IMR-90 (cell line): ENCODE results near the gene CD70. TPM values are rescaled to one million over a fixed set of nuclear protein-coding genes. Genes with fewer than 3 reads are reported as not detected.

Experiments
- ATAC-seq: fragments of 200-7000 bp; cut with Tn5 transposase; 2 replicates; pipeline ENCODE4 v1.9.1; 2020; ENCODE audit warnings: low read depth, mild to moderate bottlenecking, moderate library complexity
- BruUV-seq: library from RNA; stranded (reverse); fragments of 400-500 nt; replicated peaks from 2 replicates; lab custom pipeline; 2021; lab: Mats Ljungman, UMichigan
- CTCF ChIA-PET: fragments of 300-600 bp; formaldehyde crosslinking; extraction: SDS; loops from one replicate; lab custom pipeline; 2021; ENCODE audit warnings: antibody characterized with exemption; lab: Yijun Ruan, JAX
- POLR2A ChIA-PET: fragments of 300-600 bp; sonication (Branson Sonifier 250); formaldehyde crosslinking; loops from one replicate; lab custom pipeline; 2022; ENCODE audit warnings: antibody characterized with exemption; ENCODE audit not compliant: unreplicated experiment; lab: Charles Lee
- DNase-seq: peaks from one replicate; pipeline ENCODE4 v3.0.0; 2013
- H2AFZ ChIP-seq: replicated peaks from 2 replicates; pipeline ENCODE3; 2013; ENCODE audit warnings: low read length, mild to moderate bottlenecking; ENCODE audit not compliant: poor library complexity
- H2AK5ac ChIP-seq: 2 replicates; pipeline ENCODE4 v1.6.1; 2013; ENCODE audit warnings: low read depth, low read length, inconsistent platforms
- H2AK9ac ChIP-seq: replicated peaks from 2 replicates; pipeline ENCODE3; 2013; ENCODE audit warnings: mild to moderate bottlenecking, low read depth, low read length, moderate library complexity; ENCODE audit not compliant: poor library complexity
- H2BK120ac ChIP-seq: 2 replicates; pipeline ENCODE4 v1.6.1; 2013; ENCODE audit warnings: low read depth, low read length, inconsistent platforms
- H2BK15ac ChIP-seq: 3 replicates; pipeline ENCODE4 v1.6.1; 2013; ENCODE audit warnings: low read depth, low read length, inconsistent platforms
- H2BK20ac ChIP-seq: 2 replicates; pipeline ENCODE4 v1.6.1; 2013; ENCODE audit warnings: low read depth, mild to moderate bottlenecking, inconsistent platforms, low read length, moderate library complexity
- H2BK5ac ChIP-seq: 2 replicates; pipeline ENCODE4 v1.6.1; 2013; ENCODE audit warnings: mild to moderate bottlenecking, low read depth, low read length, inconsistent platforms; ENCODE audit not compliant: poor library complexity, severe bottlenecking
- H3K14ac ChIP-seq: replicated peaks from 2 replicates; pipeline ENCODE4 v1.6.1; 2013; ENCODE audit warnings: low read depth, low read length, inconsistent platforms
- H3K18ac ChIP-seq: 2 replicates; pipeline ENCODE4 v1.6.1; 2013; ENCODE audit warnings: low read depth, low read length, control low read depth
- H3K23ac ChIP-seq: 2 replicates; pipeline ENCODE4 v1.6.1; 2013; ENCODE audit warnings: low read depth, low read length, inconsistent platforms
- H3K27ac ChIP-seq: 2 replicates; pipeline ENCODE4 v1.5.1; 2013; ENCODE audit warnings: mild to moderate bottlenecking, control low read depth, low read length; ENCODE audit not compliant: insufficient read depth
- H3K27me3 ChIP-seq: 2 replicates; pipeline ENCODE4 v1.6.1; 2013; ENCODE audit warnings: low read length; ENCODE audit not compliant: control insufficient read depth, insufficient read depth
- H3K36me3 ChIP-seq: 2 replicates; pipeline ENCODE4 v1.6.1; 2013; ENCODE audit warnings: low read length, mixed read lengths; ENCODE audit not compliant: control insufficient read depth, insufficient read depth
- H3K4ac ChIP-seq: 2 replicates; pipeline ENCODE4 v1.6.1; 2013; ENCODE audit warnings: low read depth, low read length, inconsistent platforms
- H3K4me1 ChIP-seq: 2 replicates; pipeline ENCODE4 v1.6.1; 2013; ENCODE audit warnings: low read length, mixed read lengths; ENCODE audit not compliant: control insufficient read depth, insufficient read depth
- H3K4me2 ChIP-seq: 2 replicates; pipeline ENCODE4 v1.6.1; 2013; ENCODE audit warnings: low read depth, mild to moderate bottlenecking, control low read depth, low read length, moderate library complexity
- H3K4me3 ChIP-seq: 2 replicates; pipeline ENCODE4 v1.5.1; 2013; ENCODE audit warnings: low read depth, mild to moderate bottlenecking, control low read depth, low read length, moderate library complexity; ENCODE audit not compliant: insufficient read depth
- H3K56ac ChIP-seq: 2 replicates; pipeline ENCODE4 v1.6.1; 2013; ENCODE audit warnings: low read length, inconsistent platforms; ENCODE audit not compliant: insufficient read depth; ENCODE audit errors: extremely low read depth
- H3K79me1 ChIP-seq, 2 experiments: 2 replicates each; pipeline ENCODE4 v1.6.1; 2013; ENCODE audit warnings: low read length in 2 of 2, inconsistent platforms in 1 of 2, low read depth in 1 of 2
- H3K9ac ChIP-seq: 2 replicates; pipeline ENCODE4 v1.6.1; 2013; ENCODE audit warnings: low read depth, low read length, control low read depth
- H3K9me1 ChIP-seq: 2 replicates; pipeline ENCODE4 v1.6.1; 2013; ENCODE audit warnings: low read length, inconsistent platforms; ENCODE audit not compliant: insufficient read depth
- H3K9me3 ChIP-seq: 2 replicates; pipeline ENCODE4 v1.6.1; 2013; ENCODE audit warnings: low read length; ENCODE audit not compliant: control insufficient read depth, insufficient read depth
- H4K20me1 ChIP-seq: 2 replicates; pipeline ENCODE4 v1.6.1; 2013; ENCODE audit warnings: low read length, inconsistent platforms; ENCODE audit not compliant: insufficient read depth
- H4K5ac ChIP-seq: 2 replicates; pipeline ENCODE4 v1.6.1; 2013; ENCODE audit warnings: mild to moderate bottlenecking, low read depth, low read length, control low read depth
- H4K8ac ChIP-seq, 2 experiments: 2 replicates each; pipeline ENCODE4 v1.6.1; 2013; ENCODE audit warnings: low read depth in 2 of 2, low read length in 2 of 2, control low read depth in 1 of 2, inconsistent platforms in 1 of 2
- H4K91ac ChIP-seq: 2 replicates; pipeline ENCODE4 v1.6.1; 2013; ENCODE audit warnings: low read depth, low read length, inconsistent platforms; ENCODE audit not compliant: insufficient read depth
- CEBPB ChIP-seq: IDR thresholded peaks from 2 replicates; pipeline ENCODE4 v1.6.1; 2012; ENCODE audit warnings: low read depth, low read length, improper control_type of control experiment
- CHD1 ChIP-seq: IDR thresholded peaks from 2 replicates; pipeline ENCODE4 v1.6.1; 2012; ENCODE audit warnings: low read depth, low read length, improper control_type of control experiment
- MAFK ChIP-seq: IDR thresholded peaks from 2 replicates; pipeline ENCODE4 v1.6.1; 2012; ENCODE audit warnings: low read depth, low read length, improper control_type of control experiment
- NFE2L2 ChIP-seq: fragments of 150-350 bp; IDR thresholded peaks from 2 replicates; pipeline ENCODE4 v1.6.1; 2016; ENCODE audit warnings: low read depth, mild to moderate bottlenecking, low read length
- WGBS, 2 experiments: methylation state at CpG; one replicate each; pipeline versions ENCODE4 v1.1.5 to v1.1.7; 2013; ENCODE audit warnings: missing lambda C conversion rate in 2 of 2; ENCODE audit not compliant: insufficient read length in 1 of 2; ENCODE audit errors: extremely low coverage in 2 of 2; 5-methylcytosine and 5-hydroxymethylcytosine counted together
- dilution Hi-C: fragments of 300-500 bp; cut with HindIII; formaldehyde crosslinking; loops from one replicate; pipeline ENCODE4 v1.14.3; 2018; ENCODE audit warnings: low sequenced_read_pairs; ENCODE audit not compliant: unreplicated experiment
- in situ Hi-C: fragments of 300-500 bp; cut with MboI; formaldehyde crosslinking; loops from 3 replicates; pipeline ENCODE4 v1.14.3; 2019; ENCODE audit warnings: low sequenced_read_pairs, inconsistent platforms, mixed read lengths
- intact Hi-C: fragments of 100-400 bp; cut with micrococcal nuclease; formaldehyde crosslinking; loops from 2 replicates; pipeline ENCODE4 v1.10.0; 2022
- polyA plus RNA-seq, 3 experiments: library from polyadenylated mRNA; depleted of rRNA; stranded (reverse); fragments of >200 nt; gene quantifications; 2 replicates each; pipeline ENCODE4 v1.2.3, GENCODE V29; 2012; ENCODE audit warnings: low replicate concordance in 1 of 3
- total RNA-seq: library from RNA; depleted of rRNA; stranded (reverse); fragments of >200 nt; gene quantifications from 2 replicates; pipeline ENCODE4 v1.2.3, GENCODE V29; 2012
- TF ChIP-seq, protein P1 (sequence below): fragments of 150-350 bp; IDR thresholded peaks from 2 replicates; pipeline ENCODE4 v1.6.1; 2016; ENCODE audit warnings: low read depth, mild to moderate bottlenecking, low read length, moderate library complexity, borderline replicate concordance
- TF ChIP-seq, protein P2 (sequence below): conservative IDR thresholded peaks from 2 replicates; pipeline ENCODE4 v1.5.1; 2012; ENCODE audit warnings: mild to moderate bottlenecking, low read depth, low read length, improper control_type of control experiment

The CD70 gene
- total and polyA plus RNA-seq, 2 of the 4 experiments (the other 2 are of a cell fraction), result not detected

DNA sequence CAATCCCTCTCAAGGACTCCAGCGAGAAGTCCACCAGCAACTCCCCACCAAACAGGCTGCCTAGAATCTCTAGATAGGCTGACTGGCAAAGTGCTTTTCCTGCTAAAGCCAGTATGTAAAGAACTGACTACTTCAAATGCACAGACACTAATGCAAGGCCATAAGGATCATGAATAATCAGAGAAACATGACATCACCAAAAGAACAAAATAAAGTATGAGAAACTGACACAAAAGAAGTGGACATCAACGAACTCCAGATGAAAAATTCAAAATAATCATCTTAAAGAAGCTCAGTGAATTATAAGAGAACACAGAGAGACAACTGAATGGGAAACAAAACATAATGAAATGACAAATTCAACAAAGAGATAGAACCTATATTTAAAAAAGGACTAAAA is 26.4 kb upstream of the CD70 start:
- BruUV-seq, result no TSS peak
- no peak overlapping the region for H2AK9ac ChIP-seq
- H3K14ac ChIP-seq, result no peak overlapping the region
- no peak overlapping the region for H2AFZ ChIP-seq
- no peaks in the 10 kb centered on the region for H3K9me1 ChIP-seq
- no peak overlapping the region for H4K91ac ChIP-seq
- no peaks in the 10 kb centered on the region for H3K79me1 ChIP-seq
- no peaks in the 10 kb centered on the region for H3K4me1 ChIP-seq
- no peak overlapping the region for H3K56ac ChIP-seq
- TF ChIP-seq, protein P1, sequence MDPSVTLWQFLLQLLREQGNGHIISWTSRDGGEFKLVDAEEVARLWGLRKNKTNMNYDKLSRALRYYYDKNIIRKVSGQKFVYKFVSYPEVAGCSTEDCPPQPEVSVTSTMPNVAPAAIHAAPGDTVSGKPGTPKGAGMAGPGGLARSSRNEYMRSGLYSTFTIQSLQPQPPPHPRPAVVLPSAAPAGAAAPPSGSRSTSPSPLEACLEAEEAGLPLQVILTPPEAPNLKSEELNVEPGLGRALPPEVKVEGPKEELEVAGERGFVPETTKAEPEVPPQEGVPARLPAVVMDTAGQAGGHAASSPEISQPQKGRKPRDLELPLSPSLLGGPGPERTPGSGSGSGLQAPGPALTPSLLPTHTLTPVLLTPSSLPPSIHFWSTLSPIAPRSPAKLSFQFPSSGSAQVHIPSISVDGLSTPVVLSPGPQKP, result no peak
- TF ChIP-seq, protein P2, sequence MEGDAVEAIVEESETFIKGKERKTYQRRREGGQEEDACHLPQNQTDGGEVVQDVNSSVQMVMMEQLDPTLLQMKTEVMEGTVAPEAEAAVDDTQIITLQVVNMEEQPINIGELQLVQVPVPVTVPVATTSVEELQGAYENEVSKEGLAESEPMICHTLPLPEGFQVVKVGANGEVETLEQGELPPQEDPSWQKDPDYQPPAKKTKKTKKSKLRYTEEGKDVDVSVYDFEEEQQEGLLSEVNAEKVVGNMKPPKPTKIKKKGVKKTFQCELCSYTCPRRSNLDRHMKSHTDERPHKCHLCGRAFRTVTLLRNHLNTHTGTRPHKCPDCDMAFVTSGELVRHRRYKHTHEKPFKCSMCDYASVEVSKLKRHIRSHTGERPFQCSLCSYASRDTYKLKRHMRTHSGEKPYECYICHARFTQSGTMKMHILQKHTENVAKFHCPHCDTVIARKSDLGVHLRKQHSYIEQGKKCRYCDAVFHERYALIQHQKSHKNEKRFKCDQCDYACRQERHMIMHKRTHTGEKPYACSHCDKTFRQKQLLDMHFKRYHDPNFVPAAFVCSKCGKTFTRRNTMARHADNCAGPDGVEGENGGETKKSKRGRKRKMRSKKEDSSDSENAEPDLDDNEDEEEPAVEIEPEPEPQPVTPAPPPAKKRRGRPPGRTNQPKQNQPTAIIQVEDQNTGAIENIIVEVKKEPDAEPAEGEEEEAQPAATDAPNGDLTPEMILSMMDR, result no peak
- no peak for TF ChIP-seq CHD1
- no peak for TF ChIP-seq CEBPB
- no peak for TF ChIP-seq NFE2L2
- no peak for TF ChIP-seq MAFK
- no peaks in the 10 kb centered on the region for H3K27me3 ChIP-seq
- 0 out of 2 replicates have a peak, but pooled peaks cover 3% of the 10 kb centered on the region for H3K9me3 ChIP-seq
- no peak overlapping the region for H4K8ac ChIP-seq
- intact Hi-C loops (no loop called here), dilution Hi-C loops (no loop called here), in situ Hi-C loops (no loop called here)
- CTCF ChIA-PET, result no interaction called here
- ATAC-seq (no peak), DNase-seq (no peak)
- H4K5ac ChIP-seq, result no peak overlapping the region
- H3K18ac ChIP-seq, result no peak overlapping the region
- H2BK15ac ChIP-seq, result no peak overlapping the region
- H3K27ac ChIP-seq, result no peak overlapping the region
- H3K4me3 ChIP-seq, result no peak overlapping the region
- H4K20me1 ChIP-seq, result no peaks in the 10 kb centered on the region
- H3K4me2 ChIP-seq, result no peak overlapping the region
- no peak overlapping the region for H3K4ac ChIP-seq
- no peak overlapping the region for H3K23ac ChIP-seq
- no CpG with 5 or more reads among the region's 2 CpGs for WGBS, 2 experiments
- POLR2A ChIA-PET, result no interaction called here
- no peak overlapping the region for H3K9ac ChIP-seq
- H2BK120ac ChIP-seq, result no peak overlapping the region
- no peaks in the 10 kb centered on the region for H3K36me3 ChIP-seq
- H2BK20ac ChIP-seq, result no peak overlapping the region
- no peak overlapping the region for H2AK5ac ChIP-seq
- H2BK5ac ChIP-seq, result no peak overlapping the region
